Measurements from ENCODE around the gene PIEZO2.

Gene PIEZO2

DNA sequence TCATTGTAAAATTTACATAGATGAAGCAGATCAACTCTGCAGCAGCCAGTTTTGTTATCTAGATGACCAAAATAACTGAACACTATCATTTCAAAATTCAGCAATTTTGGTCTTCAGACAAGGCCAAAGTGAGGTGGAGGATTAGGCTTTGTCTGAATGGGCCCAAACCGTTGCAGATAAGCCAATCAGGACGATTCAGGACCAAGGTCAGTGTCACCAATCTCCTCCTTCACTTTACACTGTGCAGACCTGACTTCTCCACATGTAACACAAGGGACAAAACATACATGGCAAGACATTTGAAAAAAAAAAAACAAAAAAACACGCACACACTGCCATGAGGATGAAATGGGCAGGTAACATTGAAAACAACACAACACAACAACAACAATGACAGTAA, 412.4 kb downstream of the PIEZO2 start:
- H3K23ac ChIP-seq (ENCODE audit: low read length): no peak overlapping the region
- no peak overlapping the region for H3K18ac ChIP-seq (ENCODE audit: low read length)
- no peak overlapping the region for H3K4me2 ChIP-seq (ENCODE audit: low read length)
- no peaks in the 10 kb centered on the region for H3K79me2 ChIP-seq (ENCODE audit: control insufficient read depth, insufficient read depth, low read length, poor library complexity)
- no peak overlapping the region for H3K4ac ChIP-seq (ENCODE audit: low read depth, low read length)
- no peak overlapping the region for H2BK12ac ChIP-seq (ENCODE audit: low read length)
- H3K14ac ChIP-seq (ENCODE audit: low read length): no peak overlapping the region
- no peak overlapping the region for H4K12ac ChIP-seq (ENCODE audit: low read depth, low read length)
- no peaks in the 10 kb centered on the region for H3K79me1 ChIP-seq (ENCODE audit: low read length)
- no peaks in the 10 kb centered on the region for H3K27me3 ChIP-seq (ENCODE audit: insufficient read depth, low read length)
- WGBS (ENCODE audit: extremely low coverage, insufficient coverage, insufficient read length): no CpG with 5 or more reads among the region's 3 CpGs
- H2BK5ac ChIP-seq (ENCODE audit: low read depth, low read length, poor library complexity): no peak overlapping the region
- no peak for DNase-seq
- no peak overlapping the region for H2AK5ac ChIP-seq (ENCODE audit: low read length)
- H3K4me3 ChIP-seq (ENCODE audit: low read depth, low read length): no peak overlapping the region
- no peak overlapping the region for H4K91ac ChIP-seq (ENCODE audit: low read depth, low read length)
- no peaks in the 10 kb centered on the region for H3K36me3 ChIP-seq (ENCODE audit: control insufficient read depth in 1 of 2, insufficient read depth in 2 of 2, low read length in 2 of 2)
- no peak overlapping the region for H3K9ac ChIP-seq (ENCODE audit: low read length)
- H4K8ac ChIP-seq (ENCODE audit: low read depth, low read length): no peak overlapping the region
- H3K9me3 ChIP-seq (ENCODE audit: insufficient read depth, low read depth, low read length): no peaks in the 10 kb centered on the region
- H2BK120ac ChIP-seq (ENCODE audit: insufficient read depth, low read length, poor library complexity): no peak overlapping the region
- no peak overlapping the region for H2AFZ ChIP-seq (ENCODE audit: insufficient read depth, low read length, poor library complexity)
- H3K27ac ChIP-seq (ENCODE audit: low read depth, low read length): no peak overlapping the region
- no peaks in the 10 kb centered on the region for H3K4me1 ChIP-seq (ENCODE audit: control insufficient read depth in 1 of 2, insufficient read depth in 2 of 2, low read length in 2 of 2)

- Histone ChIP-seq H3K9me3 (ENCODE audit: insufficient read depth, low read depth, low read length) (no peaks in the 10 kb centered on the region), H3K79me1 (ENCODE audit: low read length) (no peaks in the 10 kb centered on the region), H3K36me3 (ENCODE audit: control insufficient read depth in 1 of 2, insufficient read depth in 2 of 2, low read length in 2 of 2) (no peaks in the 10 kb centered on the region), H2AFZ (ENCODE audit: insufficient read depth, low read length, poor library complexity) (no peak overlapping the region), H2BK120ac (ENCODE audit: insufficient read depth, low read length, poor library complexity) (no peak overlapping the region), H2BK12ac (ENCODE audit: low read length) (no peak overlapping the region), H4K12ac (ENCODE audit: low read depth, low read length) (no peak overlapping the region), H3K14ac (ENCODE audit: low read length) (no peak overlapping the region), H3K18ac (ENCODE audit: low read length) (no peak overlapping the region), H3K4me1 (ENCODE audit: control insufficient read depth in 1 of 2, insufficient read depth in 2 of 2, low read length in 2 of 2) (no peaks in the 10 kb centered on the region), H3K4me3 (ENCODE audit: low read depth, low read length) (no peak overlapping the region), H4K8ac (ENCODE audit: low read depth, low read length) (no peak overlapping the region), H3K27ac (ENCODE audit: low read depth, low read length) (no peak overlapping the region), H3K27me3 (ENCODE audit: insufficient read depth, low read length) (no peaks in the 10 kb centered on the region), H3K9ac (ENCODE audit: low read length) (no peak overlapping the region), H3K23ac (ENCODE audit: low read length) (no peak overlapping the region), H2BK5ac (ENCODE audit: low read depth, low read length, poor library complexity) (no peak overlapping the region), H2AK5ac (ENCODE audit: low read length) (no peak overlapping the region), H3K4me2 (ENCODE audit: low read length) (no peak overlapping the region), H3K4ac (ENCODE audit: low read depth, low read length) (no peak overlapping the region), H3K79me2 (ENCODE audit: control insufficient read depth, insufficient read depth, low read length, poor library complexity) (no peaks in the 10 kb centered on the region), H4K91ac (ENCODE audit: low read depth, low read length) (no peak overlapping the region)
- DNase-seq: no peak
- 100% methylated on average over 1 of the region's 4 CpGs for WGBS (ENCODE audit: extremely low coverage, insufficient coverage, insufficient read length)
Observed at GRCh38 chr18:10732990-10733389, 416.4 kb downstream of the PIEZO2 start.

GRCh38 chr18:10727477-10727876, 421.9 kb downstream of the PIEZO2 start:
- no peaks in the 10 kb centered on the region for H3K27me3 ChIP-seq (ENCODE audit: insufficient read depth, low read length)
- no peak overlapping the region for H3K4me2 ChIP-seq (ENCODE audit: low read length)
- H3K79me2 ChIP-seq (ENCODE audit: control insufficient read depth, insufficient read depth, low read length, poor library complexity): no peaks in the 10 kb centered on the region
- WGBS (ENCODE audit: extremely low coverage, insufficient coverage, insufficient read length): no CpG with 5 or more reads among the region's 3 CpGs
- H2AK5ac ChIP-seq (ENCODE audit: low read length): no peak overlapping the region
- H3K9me3 ChIP-seq (ENCODE audit: insufficient read depth, low read depth, low read length): peaks cover 4% of the 10 kb centered on the region
- no peaks in the 10 kb centered on the region for H3K4me1 ChIP-seq (ENCODE audit: control insufficient read depth in 1 of 2, insufficient read depth in 2 of 2, low read length in 2 of 2)
- H3K36me3 ChIP-seq (ENCODE audit: control insufficient read depth in 1 of 2, insufficient read depth in 2 of 2, low read length in 2 of 2): no peaks in the 10 kb centered on the region
- H3K9ac ChIP-seq (ENCODE audit: low read length): no peak overlapping the region
- H3K23ac ChIP-seq (ENCODE audit: low read length): no peak overlapping the region
- no peaks in the 10 kb centered on the region for H3K79me1 ChIP-seq (ENCODE audit: low read length)
- H2AFZ ChIP-seq (ENCODE audit: insufficient read depth, low read length, poor library complexity): no peak overlapping the region
- H3K18ac ChIP-seq (ENCODE audit: low read length): no peak overlapping the region
- H3K14ac ChIP-seq (ENCODE audit: low read length): no peak overlapping the region
- H3K27ac ChIP-seq (ENCODE audit: low read depth, low read length): no peak overlapping the region
- H3K4ac ChIP-seq (ENCODE audit: low read depth, low read length): no peak overlapping the region
- no peak overlapping the region for H3K4me3 ChIP-seq (ENCODE audit: low read depth, low read length)
- no peak overlapping the region for H4K8ac ChIP-seq (ENCODE audit: low read depth, low read length)
- H2BK120ac ChIP-seq (ENCODE audit: insufficient read depth, low read length, poor library complexity): no peak overlapping the region
- no peak overlapping the region for H4K12ac ChIP-seq (ENCODE audit: low read depth, low read length)
- H4K91ac ChIP-seq (ENCODE audit: low read depth, low read length): no peak overlapping the region
- H2BK12ac ChIP-seq (ENCODE audit: low read length): no peak overlapping the region
- no peak for DNase-seq
- H2BK5ac ChIP-seq (ENCODE audit: low read depth, low read length, poor library complexity): no peak overlapping the region

DNA sequence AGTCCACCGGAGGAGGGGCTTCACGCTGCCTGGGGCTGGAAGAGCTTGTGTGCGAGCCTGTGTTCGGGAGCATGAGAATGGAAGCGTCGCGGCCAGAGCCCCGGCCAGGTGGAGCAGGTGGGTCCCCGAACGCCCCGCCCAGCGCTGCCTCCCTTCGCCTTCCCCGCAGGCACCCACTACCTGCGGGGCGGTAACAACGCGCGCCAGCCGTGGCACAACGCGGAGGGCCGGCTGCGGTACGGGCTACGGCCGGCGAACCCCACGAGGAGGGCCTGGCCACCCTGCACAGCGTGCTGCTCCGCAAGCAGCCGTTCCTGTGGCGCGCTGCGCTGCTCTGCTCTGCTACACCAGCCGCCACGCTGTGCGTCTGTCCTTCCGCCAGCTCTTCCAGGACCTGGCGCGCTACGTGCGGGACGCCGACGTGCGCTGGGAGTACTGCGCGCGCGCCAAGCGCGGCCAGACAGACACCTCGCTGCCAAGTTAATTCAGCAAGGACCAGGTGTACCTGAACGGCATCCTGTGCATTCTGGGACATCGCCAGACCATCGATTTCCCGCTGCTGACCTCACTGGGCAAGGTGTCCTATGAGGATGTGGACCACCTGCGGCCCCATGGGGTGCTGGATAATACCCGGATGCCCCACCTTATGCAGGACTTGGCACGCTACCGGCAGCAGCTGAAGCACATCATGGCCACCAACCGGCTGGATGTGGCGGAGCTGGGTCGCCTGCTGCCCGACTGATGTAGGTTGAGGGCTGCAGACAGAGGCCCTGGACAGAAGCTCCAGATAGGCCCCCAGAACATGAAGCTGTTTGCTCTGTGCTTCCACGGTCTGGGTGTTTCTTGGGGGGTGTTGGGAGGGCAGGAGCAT, 422.9 kb downstream of the PIEZO2 start:
- WGBS (ENCODE audit: extremely low coverage, insufficient coverage, insufficient read length): no CpG with 5 or more reads among the region's 67 CpGs
- Histone ChIP-seq H3K4me1 (ENCODE audit: control insufficient read depth in 1 of 2, insufficient read depth in 2 of 2, low read length in 2 of 2) (no peaks in the 10 kb centered on the region), H2AFZ (ENCODE audit: insufficient read depth, low read length, poor library complexity) (no peak overlapping the region)

More for the DNA sequence above, 422.9 kb downstream of the PIEZO2 start:
- no peak overlapping the region for H3K9ac ChIP-seq (ENCODE audit: low read length)
- H4K8ac ChIP-seq (ENCODE audit: low read depth, low read length): no peak overlapping the region
- H2BK120ac ChIP-seq (ENCODE audit: insufficient read depth, low read length, poor library complexity): no peak overlapping the region
- H2BK5ac ChIP-seq (ENCODE audit: low read depth, low read length, poor library complexity): no peak overlapping the region
- H4K12ac ChIP-seq (ENCODE audit: low read depth, low read length): no peak overlapping the region
- no peak overlapping the region for H2BK12ac ChIP-seq (ENCODE audit: low read length)
- no peaks in the 10 kb centered on the region for H3K79me1 ChIP-seq (ENCODE audit: low read length)
- no peak overlapping the region for H3K4ac ChIP-seq (ENCODE audit: low read depth, low read length)
- no peak overlapping the region for H3K23ac ChIP-seq (ENCODE audit: low read length)
- H3K14ac ChIP-seq (ENCODE audit: low read length): no peak overlapping the region
- H3K79me2 ChIP-seq (ENCODE audit: control insufficient read depth, insufficient read depth, low read length, poor library complexity): no peaks in the 10 kb centered on the region
- H3K27me3 ChIP-seq (ENCODE audit: insufficient read depth, low read length): no peaks in the 10 kb centered on the region
- H2AK5ac ChIP-seq (ENCODE audit: low read length): no peak overlapping the region
- no peak for DNase-seq
- no peak overlapping the region for H3K4me3 ChIP-seq (ENCODE audit: low read depth, low read length)
- no peak overlapping the region for H3K27ac ChIP-seq (ENCODE audit: low read depth, low read length)
- no peak overlapping the region for H3K4me2 ChIP-seq (ENCODE audit: low read length)
- no peaks in the 10 kb centered on the region for H3K36me3 ChIP-seq (ENCODE audit: control insufficient read depth in 1 of 2, insufficient read depth in 2 of 2, low read length in 2 of 2)
- H3K9me3 ChIP-seq (ENCODE audit: insufficient read depth, low read depth, low read length): peaks cover 4% of the 10 kb centered on the region
- H3K18ac ChIP-seq (ENCODE audit: low read length): no peak overlapping the region
- H4K91ac ChIP-seq (ENCODE audit: low read depth, low read length): no peak overlapping the region
